Skeletal muscle tissue (tissue), 4 donors: Measurements from ENCODE around the gene RYR3. TPM values are rescaled to one million over a fixed set of nuclear protein-coding genes. Genes with fewer than 3 reads are reported as not detected.

Experiments
- H3K27ac ChIP-seq: one replicate; pipeline ENCODE4 v1.7.0; 2013; ENCODE audit warnings: mild to moderate bottlenecking, low read depth, low read length, inconsistent platforms
- H3K27me3 ChIP-seq, 3 donors: one replicate each; pipeline ENCODE4 v1.7.0; 2013; ENCODE audit warnings: low read length in 3 of 3; ENCODE audit not compliant: control insufficient read depth in 3 of 3, insufficient read depth in 3 of 3
- H3K36me3 ChIP-seq, 3 donors: one replicate each; pipeline ENCODE4 v1.7.0; 2013; ENCODE audit warnings: low read length in 3 of 3; ENCODE audit not compliant: control insufficient read depth in 3 of 3, insufficient read depth in 3 of 3
- H3K4me1 ChIP-seq, 3 donors: one replicate each; pipeline ENCODE4 v1.7.0; 2013; ENCODE audit warnings: low read length in 3 of 3, mild to moderate bottlenecking in 3 of 3; ENCODE audit not compliant: control insufficient read depth in 3 of 3, insufficient read depth in 3 of 3
- H3K4me3 ChIP-seq, 3 donors: one replicate each; pipeline ENCODE4 v1.7.0; 2013; ENCODE audit warnings: low read length in 3 of 3
- H3K9ac ChIP-seq, 3 donors: one replicate each; pipeline ENCODE4 v1.7.0; 2013; ENCODE audit warnings: low read length in 3 of 3, mild to moderate bottlenecking in 3 of 3, moderate library complexity in 2 of 3, low read depth in 1 of 3
- H3K9me3 ChIP-seq, 3 donors: one replicate each; pipeline ENCODE4 v1.7.0; 2013; ENCODE audit warnings: low read length in 3 of 3; ENCODE audit not compliant: control insufficient read depth in 3 of 3
- total RNA-seq: library from RNA; depleted of rRNA; stranded (reverse); fragments of >200 nt; gene quantifications from one replicate; pipeline ENCODE4 v1.2.3, GENCODE V29; 2014
- donor health status: Osteomylitis.

RYR3 gene
- total RNA-seq, 1 donor from 2014 or later: 50.6 TPM

DNA sequence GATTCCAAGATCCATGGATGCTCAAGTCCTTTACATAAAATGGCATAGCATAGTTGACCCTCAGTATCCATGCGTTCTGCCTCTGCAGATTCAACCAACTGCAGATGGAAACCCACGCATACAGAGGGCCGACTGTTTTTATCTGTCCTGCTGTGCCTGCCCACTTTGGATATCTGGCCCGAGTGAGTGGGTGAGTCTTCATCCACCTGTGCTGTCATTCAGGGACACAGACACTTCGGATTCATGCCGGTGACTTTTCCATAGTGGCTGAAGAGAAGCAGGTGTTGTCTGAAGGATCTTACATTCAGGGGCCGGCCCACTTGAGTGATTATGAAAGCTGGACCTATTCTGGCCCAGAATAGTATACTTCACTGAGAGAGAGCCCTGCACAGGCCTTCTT, 85.1 kb downstream of the RYR3 start:
- peak overlapping the region; percentile 40 to 60 (median 42) for H3K4me3 ChIP-seq
- peak overlapping the region; percentile 61 for H3K27ac ChIP-seq

DNA sequence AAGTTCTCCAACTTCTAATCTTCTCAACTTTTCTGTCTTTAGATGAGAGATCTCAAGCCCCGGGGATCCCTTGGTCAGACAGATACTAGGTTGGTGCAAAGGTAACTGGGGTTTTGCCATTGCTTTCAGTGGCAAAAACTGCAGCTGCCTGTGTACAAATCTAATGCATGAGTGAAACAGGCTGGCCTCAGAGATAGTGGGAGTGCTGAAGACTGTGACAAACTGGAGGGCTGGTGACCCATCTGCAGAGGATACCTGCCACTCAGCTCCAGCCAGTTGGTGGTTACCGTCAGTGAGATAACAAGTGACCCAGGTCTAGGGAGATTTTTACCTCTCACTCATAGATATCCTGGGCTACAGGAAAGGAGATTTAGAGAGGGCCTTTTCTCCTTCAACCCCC, 85.7 kb downstream of the RYR3 start:
- peaks cover 7 to 35% (median 14%) of the 10 kb centered on the region in 3 donors for H3K4me1 ChIP-seq
- no peaks in the 10 kb centered on the region for H3K27me3 ChIP-seq
- no peak overlapping the region for H3K27ac ChIP-seq
- no peaks in the 10 kb centered on the region for H3K9me3 ChIP-seq
- H3K9ac ChIP-seq: peak overlapping the region in 1 of 3 donors; percentile 79
- no peak overlapping the region for H3K4me3 ChIP-seq
- no peaks in the 10 kb centered on the region for H3K36me3 ChIP-seq

More for the DNA sequence above, 85.1 kb downstream of the RYR3 start:
- Histone ChIP-seq H3K27me3 (no peaks in the 10 kb centered on the region), H3K36me3 (no peaks in the 10 kb centered on the region), H3K9me3 (no peaks in the 10 kb centered on the region), H3K9ac (peak overlapping the region in 2 of 3 donors; percentile 16 to 79), H3K4me1 (peaks cover 7 to 35% (median 14%) of the 10 kb centered on the region in 3 donors)

DNA sequence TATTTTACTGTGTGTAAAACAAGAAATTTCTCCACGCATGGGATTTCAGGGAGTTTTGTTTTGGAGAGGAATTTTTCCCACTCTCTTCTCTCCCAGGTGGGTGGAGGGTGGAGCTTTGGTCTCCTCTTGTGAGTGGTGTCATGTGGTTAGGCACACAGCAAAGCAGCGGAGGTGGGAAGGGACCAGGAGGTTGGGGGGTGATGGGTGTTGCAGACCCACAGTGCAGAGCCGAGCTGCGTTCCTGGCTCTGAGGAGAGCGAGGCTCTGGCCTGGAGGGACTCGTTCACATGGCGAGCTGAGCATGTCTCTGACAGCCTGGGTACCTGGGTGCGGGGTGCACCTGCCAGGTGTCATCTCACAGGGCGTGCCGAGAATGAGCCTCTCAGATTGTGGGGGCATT, 87.8 kb downstream of the RYR3 start:
- Histone ChIP-seq H3K36me3 (no peaks in the 10 kb centered on the region), H3K27me3 (no peaks in the 10 kb centered on the region), H3K9ac (no peak overlapping the region), H3K9me3 (no peaks in the 10 kb centered on the region), H3K4me3 (no peak overlapping the region), H3K4me1 (peaks cover 7 to 35% (median 14%) of the 10 kb centered on the region in 3 donors), H3K27ac (no peak overlapping the region)

DNA sequence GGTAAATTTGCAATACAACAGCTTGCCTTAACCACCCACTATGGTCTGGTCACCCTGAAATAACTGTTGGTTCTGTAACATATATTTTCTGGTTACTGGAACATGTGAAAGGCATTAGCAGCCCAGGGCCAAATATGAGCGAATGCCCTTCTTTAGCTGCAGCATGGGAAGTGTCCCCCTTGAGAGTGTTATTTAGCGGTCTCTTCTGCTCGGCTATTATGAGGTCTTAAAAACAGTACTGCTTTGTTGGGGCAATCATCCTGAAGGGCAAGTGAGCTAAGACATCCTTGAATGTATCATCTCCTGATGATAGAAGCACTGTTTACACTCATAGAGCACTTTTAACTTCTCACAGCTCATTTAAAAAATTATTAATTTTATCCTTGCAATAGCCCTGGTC, 90.2 kb downstream of the RYR3 start:
- H3K9me3 ChIP-seq: no peaks in the 10 kb centered on the region
- H3K36me3 ChIP-seq: no peaks in the 10 kb centered on the region
- no peak overlapping the region for H3K9ac ChIP-seq
- H3K27me3 ChIP-seq: no peaks in the 10 kb centered on the region
- no peak overlapping the region for H3K27ac ChIP-seq
- H3K4me1 ChIP-seq: peaks cover 8 to 27% (median 21%) of the 10 kb centered on the region in 3 donors
- H3K4me3 ChIP-seq: no peak overlapping the region

DNA sequence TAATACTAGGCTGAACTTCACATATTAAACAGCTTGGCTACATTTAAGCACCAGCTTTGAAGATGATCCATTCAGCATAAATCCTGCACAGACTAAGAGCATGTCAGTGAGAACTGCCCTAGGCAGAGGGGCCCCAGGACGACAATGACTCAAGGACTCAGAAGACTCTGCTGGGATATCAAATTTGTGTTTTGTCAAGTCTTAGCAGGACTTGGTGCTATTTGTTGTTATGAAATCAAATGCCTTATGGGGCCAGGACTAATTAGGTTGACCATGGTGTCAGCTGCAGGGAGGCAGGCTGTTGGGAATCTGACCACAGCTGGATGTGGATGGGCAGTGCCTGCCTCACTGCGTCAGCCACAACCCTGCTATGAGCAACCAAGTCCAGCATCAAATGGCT, 91.8 kb downstream of the RYR3 start:
- Histone ChIP-seq H3K4me1 (peaks cover 14 to 22% (median 16%) of the 10 kb centered on the region in 3 donors), H3K27me3 (no peaks in the 10 kb centered on the region), H3K9me3 (no peaks in the 10 kb centered on the region), H3K9ac (no peak overlapping the region), H3K36me3 (no peaks in the 10 kb centered on the region), H3K27ac (no peak overlapping the region), H3K4me3 (no peak overlapping the region)

DNA sequence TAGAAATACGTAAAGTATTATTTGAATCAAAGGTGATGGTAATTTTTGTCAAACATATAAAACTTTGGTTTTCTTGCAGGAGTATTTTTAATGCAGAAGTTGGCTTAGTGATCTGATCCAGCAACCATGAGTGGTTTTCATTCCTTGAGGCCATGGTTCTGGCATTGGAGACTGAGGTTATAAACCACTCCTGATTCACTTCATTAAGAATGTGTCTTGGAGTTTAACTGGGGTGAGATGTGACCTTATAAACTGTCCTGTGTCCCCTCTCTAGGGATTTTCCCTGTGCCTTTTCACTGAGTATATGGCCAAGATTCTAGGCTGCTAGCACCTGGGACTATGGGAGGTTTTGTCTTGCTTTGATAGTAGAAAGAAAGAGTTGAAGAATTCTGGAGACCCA, 94.3 kb downstream of the RYR3 start:
- no peaks in the 10 kb centered on the region for H3K9me3 ChIP-seq
- H3K27ac ChIP-seq: no peak overlapping the region
- H3K9ac ChIP-seq: no peak overlapping the region
- H3K36me3 ChIP-seq: no peaks in the 10 kb centered on the region
- H3K4me3 ChIP-seq: no peak overlapping the region
- peaks cover 14 to 25% (median 22%) of the 10 kb centered on the region in 3 donors for H3K4me1 ChIP-seq
- H3K27me3 ChIP-seq: no peaks in the 10 kb centered on the region

DNA sequence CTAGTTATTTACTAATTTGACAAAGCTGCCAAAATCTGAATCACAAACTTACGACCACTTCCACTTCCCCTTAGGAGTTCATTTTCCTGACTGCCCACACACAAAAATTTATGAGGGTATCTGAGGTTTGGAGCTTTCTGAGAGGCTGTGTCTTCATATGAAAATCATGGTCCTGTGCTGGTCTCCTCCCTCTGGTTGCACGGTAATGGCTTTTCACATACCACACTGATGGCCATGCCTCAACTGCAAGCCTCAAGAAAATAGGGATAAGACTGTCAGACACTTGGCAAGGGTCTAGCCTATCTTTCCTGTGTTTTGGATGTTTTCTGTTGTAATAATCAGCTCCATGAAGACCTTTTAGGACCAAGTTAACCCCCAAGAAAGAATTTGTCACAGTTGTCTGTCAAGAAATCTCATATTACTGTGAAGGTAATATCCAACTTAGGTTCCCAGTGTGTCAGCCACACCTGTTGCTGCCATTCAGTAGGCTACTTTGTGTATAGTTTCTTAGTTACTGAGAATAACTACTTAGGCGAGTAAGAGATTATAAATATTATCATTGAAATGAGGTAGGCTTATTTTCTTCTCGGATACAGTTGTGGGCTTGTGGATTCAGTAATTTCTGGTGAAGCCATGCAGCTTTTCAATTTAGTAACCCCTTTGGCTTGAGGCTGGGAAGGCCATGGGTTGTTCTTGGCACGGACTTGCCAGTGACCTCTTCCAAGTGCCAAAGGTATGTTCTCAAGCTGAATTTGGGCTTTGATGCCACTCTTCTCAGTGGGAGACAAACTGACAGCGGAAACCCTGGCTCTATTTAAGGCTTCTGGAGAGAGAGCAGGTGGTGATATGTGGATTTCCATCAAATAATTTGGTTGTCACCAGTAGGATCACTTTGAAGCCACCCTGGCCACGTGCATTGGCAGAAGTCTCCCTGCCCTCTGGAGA, 101.1 kb downstream of the RYR3 start:
- no peaks in the 10 kb centered on the region for H3K27me3 ChIP-seq
- peak overlapping the region; percentile 90 for H3K27ac ChIP-seq
- H3K9ac ChIP-seq: peak overlapping the region; percentile 35 to 51 (median 46)
- no peaks in the 10 kb centered on the region for H3K9me3 ChIP-seq
- H3K4me3 ChIP-seq: peak overlapping the region in 2 of 3 donors; percentile 8 to 37
- no peaks in the 10 kb centered on the region for H3K36me3 ChIP-seq
- H3K4me1 ChIP-seq: peaks cover 27 to 33% (median 32%) of the 10 kb centered on the region in 3 donors

DNA sequence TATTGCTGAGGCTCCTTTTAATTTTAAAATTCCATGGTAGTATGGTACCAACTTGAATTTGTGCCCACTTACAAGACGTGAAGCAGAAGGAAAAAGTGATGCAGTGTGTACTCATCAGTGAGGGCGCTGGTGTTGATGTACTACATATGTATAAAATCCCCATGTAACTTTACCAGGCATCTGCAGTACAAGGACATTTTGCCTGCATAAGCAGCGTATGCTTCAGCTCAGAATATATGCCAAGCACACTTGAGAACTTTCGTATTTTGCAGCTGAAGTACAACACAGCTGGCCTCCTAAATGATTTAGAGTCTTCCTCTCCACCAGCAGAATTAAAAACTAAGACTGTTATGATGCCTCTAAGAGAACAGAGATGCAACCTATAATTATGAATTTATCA, 108.9 kb downstream of the RYR3 start:
- H3K9me3 ChIP-seq: no peaks in the 10 kb centered on the region
- H3K4me1 ChIP-seq: peaks cover 0 to 5% (median 1%) of the 10 kb centered on the region in 3 donors
- no peaks in the 10 kb centered on the region for H3K36me3 ChIP-seq
- H3K27me3 ChIP-seq: no peaks in the 10 kb centered on the region
- no peak overlapping the region for H3K27ac ChIP-seq
- H3K4me3 ChIP-seq: no peak overlapping the region
- no peak overlapping the region for H3K9ac ChIP-seq

DNA sequence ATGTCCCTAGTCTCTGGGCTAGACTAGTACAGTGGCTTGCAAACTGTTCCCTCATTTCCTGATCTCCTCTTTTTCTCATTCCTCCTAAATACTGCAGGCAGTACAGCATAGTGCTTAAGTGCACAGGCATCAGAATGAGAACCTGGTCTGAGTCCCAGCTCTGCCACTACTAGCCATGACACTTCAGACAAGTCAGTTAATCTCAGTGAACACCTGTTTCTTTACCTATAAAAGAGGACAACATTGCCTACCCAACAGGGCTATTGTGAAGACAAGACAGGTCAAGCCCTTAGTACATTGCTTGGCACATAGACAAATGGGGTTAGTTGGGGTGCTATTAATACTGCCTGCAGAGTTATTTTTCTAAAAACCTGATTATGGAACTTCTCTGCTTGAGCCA, 113.3 kb downstream of the RYR3 start:
- Histone ChIP-seq H3K27ac (no peak overlapping the region), H3K27me3 (no peaks in the 10 kb centered on the region), H3K9me3 (no peaks in the 10 kb centered on the region), H3K4me1 (peaks cover 0 to 5% (median 3%) of the 10 kb centered on the region in 3 donors), H3K36me3 (no peaks in the 10 kb centered on the region), H3K9ac (no peak overlapping the region), H3K4me3 (no peak overlapping the region)

DNA sequence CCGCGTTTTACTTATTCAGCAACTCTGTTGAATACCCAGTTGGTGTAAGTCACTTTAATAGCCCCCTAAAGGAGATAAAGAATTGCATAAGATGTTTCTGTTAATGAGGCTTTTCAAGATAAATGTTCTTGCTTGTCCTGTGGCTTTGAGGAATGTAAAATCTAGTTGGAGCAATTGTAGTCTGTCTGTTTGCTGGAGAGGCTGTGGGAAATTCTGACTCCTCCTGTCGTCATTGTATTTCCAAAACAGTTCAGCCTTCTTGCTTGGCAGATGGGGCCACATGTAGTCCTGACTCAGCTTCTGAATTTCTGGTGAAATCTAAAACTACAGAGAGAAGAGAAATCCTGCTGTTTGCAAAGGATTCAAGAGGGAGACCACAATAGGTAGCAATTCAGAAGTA, 114.4 kb downstream of the RYR3 start:
- peaks cover 0 to 5% (median 3%) of the 10 kb centered on the region in 3 donors for H3K4me1 ChIP-seq
- no peak overlapping the region for H3K9ac ChIP-seq
- no peaks in the 10 kb centered on the region for H3K27me3 ChIP-seq
- no peaks in the 10 kb centered on the region for H3K9me3 ChIP-seq
- peak overlapping the region; percentile 37 for H3K27ac ChIP-seq
- no peak overlapping the region for H3K4me3 ChIP-seq
- H3K36me3 ChIP-seq: no peaks in the 10 kb centered on the region
